Measurements from ENCODE around the gene MYO5B. TPM values are rescaled to one million over a fixed set of nuclear protein-coding genes. Genes with fewer than 3 reads are reported as not detected.

Gene MYO5B
- total RNA-seq, 2 experiments from 2014 or later, result 0.78 TPM; not detected in 1

DNA sequence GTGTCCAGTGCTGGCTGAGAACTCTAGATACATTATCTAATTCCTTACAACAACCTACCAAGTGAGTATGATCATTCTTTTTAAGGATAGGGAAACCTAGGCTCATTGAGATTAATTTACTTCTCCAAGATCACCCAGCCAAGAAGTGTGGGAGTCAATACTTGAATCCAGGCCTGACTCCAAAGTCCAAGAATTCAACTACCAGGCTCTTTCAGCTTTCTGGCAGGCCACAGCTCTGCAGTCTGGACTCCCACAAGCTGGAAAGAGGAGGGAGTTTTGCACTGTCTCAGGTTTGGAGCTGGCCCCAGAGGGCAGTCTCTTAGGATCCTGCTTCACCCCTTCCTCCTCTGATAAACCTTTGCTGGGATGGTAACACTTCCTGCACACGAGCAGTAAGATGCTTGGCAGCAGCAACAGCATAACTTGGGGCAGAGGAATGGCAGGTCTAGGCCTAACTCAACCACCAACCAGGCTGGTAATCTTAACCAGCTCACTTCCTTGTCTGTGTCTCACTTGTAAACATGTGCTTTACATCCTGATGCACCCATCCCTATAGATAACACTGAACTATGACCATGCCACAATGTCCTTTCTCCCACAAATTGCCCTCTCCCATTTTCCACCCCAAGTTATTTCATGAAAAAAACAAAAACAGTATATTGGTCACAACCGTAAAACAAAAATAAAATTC, 270.5 kb downstream of the MYO5B start:
- no peaks in the 10 kb centered on the region for H3K9me3 Mint-ChIP-seq
- H3K4me3 Mint-ChIP-seq, result no peak overlapping the region
- H3K27ac Mint-ChIP-seq, result no peak overlapping the region
- H3K4me1 Mint-ChIP-seq, result no peaks in the 10 kb centered on the region
- H3K27me3 Mint-ChIP-seq, result peaks cover 20% of the 10 kb centered on the region
- H3K36me3 Mint-ChIP-seq, result no peaks in the 10 kb centered on the region
- DNase-seq, result no peak

DNA sequence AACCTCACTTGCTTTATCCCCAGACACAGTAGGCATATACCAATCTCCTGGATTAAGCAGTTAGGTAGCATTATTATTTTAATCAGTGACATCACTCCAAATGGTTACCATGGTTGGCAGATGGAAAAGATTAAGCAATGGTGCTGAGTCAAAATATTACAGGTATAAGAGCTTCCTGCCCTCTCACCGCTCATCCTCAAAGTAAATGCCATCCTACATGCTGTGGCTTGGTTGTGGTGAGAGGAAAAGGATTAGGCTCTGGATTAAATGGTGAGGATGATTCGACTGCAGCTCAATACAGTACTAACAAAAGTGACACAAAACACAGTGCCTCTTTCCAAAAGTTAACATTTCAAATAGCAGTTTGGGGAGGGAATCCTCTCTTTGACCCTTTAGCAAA, 272.7 kb downstream of the MYO5B start:
- Mint-ChIP-seq H3K36me3 (no peaks in the 10 kb centered on the region), H3K27ac (no peak overlapping the region), H3K4me1 (no peaks in the 10 kb centered on the region), H3K9me3 (no peaks in the 10 kb centered on the region), H3K4me3 (no peak overlapping the region), H3K27me3 (peaks cover 38% of the 10 kb centered on the region)
- DNase-seq, result no peak

DNA sequence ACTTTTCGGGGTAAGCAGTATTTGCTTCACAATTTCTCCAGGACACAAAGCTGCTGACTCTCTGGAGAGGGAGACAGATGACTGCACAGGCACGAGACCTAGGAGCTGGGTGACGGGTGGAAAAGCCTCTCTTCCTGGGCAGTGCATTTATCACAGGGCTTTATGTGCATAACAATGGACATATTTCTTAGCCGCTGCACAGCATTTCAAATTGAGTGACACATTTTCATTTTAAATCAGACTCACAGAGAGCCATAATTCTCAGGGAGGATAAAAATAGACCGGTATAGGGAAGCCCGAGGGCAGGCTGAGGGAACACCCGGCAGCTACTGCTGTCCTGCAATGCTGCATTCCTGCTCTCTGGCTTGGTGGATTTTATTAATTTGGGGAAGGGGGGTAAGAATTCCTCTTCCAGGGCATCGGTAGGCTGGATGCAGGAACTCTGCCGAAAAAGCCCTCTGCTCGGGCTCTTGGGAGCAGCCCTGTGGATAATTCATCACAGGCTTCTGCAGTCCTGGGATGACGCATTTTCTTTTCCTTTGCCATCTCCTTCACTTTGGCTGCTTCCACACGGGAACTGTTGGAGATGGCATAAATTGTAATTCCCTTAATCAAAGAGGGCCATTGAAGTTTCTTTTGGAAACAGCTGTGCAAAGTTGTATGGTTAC, 273.5 kb downstream of the MYO5B start:
- H3K36me3 Mint-ChIP-seq, result no peaks in the 10 kb centered on the region
- H3K27ac Mint-ChIP-seq, result no peak overlapping the region
- no peak for DNase-seq
- H3K4me1 Mint-ChIP-seq, result no peaks in the 10 kb centered on the region
- H3K9me3 Mint-ChIP-seq, result no peaks in the 10 kb centered on the region
- peaks cover 38% of the 10 kb centered on the region for H3K27me3 Mint-ChIP-seq
- H3K4me3 Mint-ChIP-seq, result no peak overlapping the region

DNA sequence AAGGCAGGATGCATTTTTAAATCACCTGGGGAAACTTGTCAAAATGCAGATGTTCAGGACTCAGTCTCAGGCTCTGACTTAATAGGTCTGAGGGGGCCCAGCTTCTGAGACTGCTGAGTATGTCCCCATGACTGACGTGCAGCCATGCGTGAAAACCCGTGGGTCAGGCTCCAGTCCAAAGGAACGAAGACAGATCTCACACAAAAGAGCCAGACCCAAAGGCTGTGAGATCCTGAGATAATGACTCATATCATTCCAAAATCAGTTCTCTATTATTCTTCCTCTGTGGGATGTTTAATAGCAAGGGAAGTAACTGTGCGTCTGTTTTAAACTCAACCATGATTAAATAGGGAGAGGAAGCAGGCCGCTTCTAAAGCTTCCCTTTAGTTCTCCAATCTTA, 274.2 kb downstream of the MYO5B start:
- DNase-seq, result no peak
- H3K4me3 Mint-ChIP-seq, result no peak overlapping the region
- H3K27ac Mint-ChIP-seq, result no peak overlapping the region
- H3K9me3 Mint-ChIP-seq, result no peaks in the 10 kb centered on the region
- no peaks in the 10 kb centered on the region for H3K4me1 Mint-ChIP-seq
- H3K36me3 Mint-ChIP-seq, result no peaks in the 10 kb centered on the region
- peaks cover 38% of the 10 kb centered on the region for H3K27me3 Mint-ChIP-seq

DNA sequence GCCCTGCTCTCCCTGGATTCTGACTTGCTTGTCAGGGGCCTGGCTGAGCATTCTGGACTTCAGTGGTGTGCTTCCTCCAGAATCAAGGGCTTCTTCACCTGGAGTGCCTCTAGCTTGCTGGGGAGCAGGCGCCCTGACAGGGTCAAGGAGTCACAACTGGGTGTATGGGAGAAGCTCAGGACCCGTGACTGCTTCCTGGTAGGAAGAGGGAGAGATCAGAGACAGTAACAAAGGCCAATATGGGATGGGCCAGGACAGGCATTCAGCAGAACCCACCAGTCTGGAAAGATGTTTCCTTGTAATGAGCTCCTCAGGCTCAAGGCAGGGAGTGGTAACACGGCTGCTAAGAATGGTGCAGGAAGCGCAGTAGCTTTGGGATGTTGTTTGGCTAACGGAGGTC, 277.2 kb downstream of the MYO5B start:
- no peaks in the 10 kb centered on the region for H3K36me3 Mint-ChIP-seq
- no peaks in the 10 kb centered on the region for H3K4me1 Mint-ChIP-seq
- H3K4me3 Mint-ChIP-seq, result no peak overlapping the region
- peaks cover 38% of the 10 kb centered on the region for H3K27me3 Mint-ChIP-seq
- no peaks in the 10 kb centered on the region for H3K9me3 Mint-ChIP-seq
- DNase-seq, result no peak
- no peak overlapping the region for H3K27ac Mint-ChIP-seq

DNA sequence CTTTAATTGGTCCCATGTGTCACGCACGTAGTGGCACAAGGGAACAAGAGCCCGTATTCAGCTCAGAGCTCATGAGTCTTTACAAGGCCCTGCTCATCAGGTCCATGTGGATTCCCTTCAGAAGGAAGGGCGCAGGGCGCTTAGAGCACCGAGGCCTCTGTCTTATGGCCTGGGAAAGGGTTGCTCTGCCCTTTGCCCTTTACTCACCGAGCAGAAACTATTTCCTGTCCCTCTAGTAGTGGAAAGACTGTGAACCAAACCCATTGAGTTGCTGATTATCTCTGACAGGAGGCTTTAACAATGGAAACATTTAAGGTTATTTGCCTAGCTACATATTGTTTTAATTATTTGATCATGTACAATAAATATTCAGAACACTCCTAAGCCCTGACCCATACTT, 279.6 kb downstream of the MYO5B start:
- H3K36me3 Mint-ChIP-seq, result no peaks in the 10 kb centered on the region
- no peak overlapping the region for H3K4me3 Mint-ChIP-seq
- H3K27ac Mint-ChIP-seq, result no peak overlapping the region
- no peaks in the 10 kb centered on the region for H3K4me1 Mint-ChIP-seq
- no peak for DNase-seq
- peaks cover 6% of the 10 kb centered on the region for H3K9me3 Mint-ChIP-seq
- H3K27me3 Mint-ChIP-seq, result peaks cover 25% of the 10 kb centered on the region

DNA sequence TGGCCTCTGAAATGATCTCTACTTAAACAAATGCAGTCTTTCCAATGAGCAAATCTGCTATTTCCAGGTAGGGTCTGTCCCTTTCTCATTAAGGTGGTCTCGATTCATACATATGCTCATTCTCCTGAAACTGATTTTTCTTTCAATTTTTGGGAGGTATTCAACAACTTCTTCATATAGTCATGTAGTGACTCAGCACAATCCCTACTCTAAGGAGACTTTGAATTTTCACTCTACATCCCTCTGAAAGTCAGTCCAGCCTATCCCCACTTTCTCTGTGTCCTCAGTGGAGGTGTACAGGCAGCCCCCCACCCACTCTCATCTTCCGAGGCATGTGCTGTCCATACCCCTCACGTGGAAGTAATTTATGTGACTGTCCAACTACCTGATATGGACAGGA, 281.7 kb downstream of the MYO5B start:
- no peaks in the 10 kb centered on the region for H3K36me3 Mint-ChIP-seq
- no peak for DNase-seq

DNA sequence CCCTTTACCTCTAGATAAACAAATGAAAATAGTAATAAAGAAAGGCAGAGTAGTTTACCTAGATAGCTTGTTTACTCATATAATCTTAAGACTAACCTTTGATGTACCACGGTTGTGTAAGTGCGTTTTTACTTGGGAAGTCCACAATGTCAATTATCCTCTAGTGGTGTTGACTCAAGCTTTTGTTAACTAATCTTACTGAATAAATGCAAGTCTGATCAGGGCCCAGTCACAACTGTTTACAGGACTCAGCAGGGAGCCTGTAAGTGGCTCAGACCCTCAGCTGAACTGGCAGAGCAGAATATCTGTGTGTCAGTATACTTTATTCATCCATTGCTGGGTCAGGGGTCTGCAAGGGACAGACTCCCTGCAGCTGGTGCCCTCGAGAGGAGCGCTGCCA, 283.5 kb downstream of the MYO5B start:
- H3K27ac Mint-ChIP-seq, result no peak overlapping the region
- no peaks in the 10 kb centered on the region for H3K27me3 Mint-ChIP-seq
- H3K4me1 Mint-ChIP-seq, result no peaks in the 10 kb centered on the region
- H3K4me3 Mint-ChIP-seq, result no peak overlapping the region
- DNase-seq, result no peak
- H3K36me3 Mint-ChIP-seq, result no peaks in the 10 kb centered on the region
- peaks cover 6% of the 10 kb centered on the region for H3K9me3 Mint-ChIP-seq

More for the DNA sequence above, 281.7 kb downstream of the MYO5B start:
- H3K27ac Mint-ChIP-seq, result no peak overlapping the region
- no peaks in the 10 kb centered on the region for H3K4me1 Mint-ChIP-seq
- peaks cover 7% of the 10 kb centered on the region for H3K27me3 Mint-ChIP-seq
- peaks cover 6% of the 10 kb centered on the region for H3K9me3 Mint-ChIP-seq
- H3K4me3 Mint-ChIP-seq, result no peak overlapping the region

DNA sequence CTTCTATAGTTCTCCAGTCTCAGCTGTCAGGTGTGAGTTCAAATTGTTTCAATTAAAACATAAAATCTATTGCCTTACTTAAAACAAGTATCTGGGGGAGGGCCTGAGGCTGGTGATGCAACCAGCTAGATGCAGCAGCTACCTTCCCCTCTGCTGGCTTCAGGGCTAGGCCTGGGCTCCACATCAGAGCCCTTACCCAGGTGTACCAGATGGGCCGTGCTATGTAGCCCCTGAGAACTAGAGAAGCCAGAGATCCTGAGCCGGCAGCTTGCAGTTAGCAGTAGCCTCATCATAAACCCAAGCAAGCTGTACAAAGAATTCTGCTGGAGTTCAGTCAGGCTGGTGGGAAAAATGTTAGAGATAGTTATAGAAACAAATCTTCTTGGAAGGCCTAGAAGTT, 284.0 kb downstream of the MYO5B start:
- DNase-seq, result no peak
- H3K36me3 Mint-ChIP-seq, result no peaks in the 10 kb centered on the region
- H3K4me1 Mint-ChIP-seq, result no peaks in the 10 kb centered on the region
- H3K9me3 Mint-ChIP-seq, result peaks cover 6% of the 10 kb centered on the region
- H3K27me3 Mint-ChIP-seq, result no peaks in the 10 kb centered on the region
- H3K4me3 Mint-ChIP-seq, result no peak overlapping the region
- H3K27ac Mint-ChIP-seq, result no peak overlapping the region

DNA sequence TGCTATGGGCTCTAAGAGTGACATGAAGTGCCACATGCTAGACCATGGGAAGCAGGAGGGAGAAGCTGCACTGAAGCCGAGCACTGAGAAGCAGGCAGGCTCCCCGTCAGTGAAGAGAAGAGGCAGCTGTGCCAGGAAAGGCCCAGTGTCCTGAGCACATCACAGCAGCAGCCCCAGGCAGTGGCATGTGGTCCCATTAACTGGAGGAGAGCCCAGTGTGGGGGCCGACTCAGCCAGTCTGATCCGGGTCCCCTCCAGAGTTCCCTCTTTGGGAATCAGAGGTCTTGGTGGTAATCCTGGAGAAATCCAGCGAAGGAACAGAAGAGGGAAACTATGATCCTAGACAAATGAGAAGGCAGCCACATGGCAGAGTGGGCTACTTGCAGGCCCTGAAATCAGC, 284.9 kb downstream of the MYO5B start:
- Mint-ChIP-seq H3K27me3 (no peaks in the 10 kb centered on the region), H3K27ac (no peak overlapping the region), H3K4me3 (no peak overlapping the region), H3K4me1 (no peaks in the 10 kb centered on the region), H3K9me3 (peaks cover 6% of the 10 kb centered on the region), H3K36me3 (no peaks in the 10 kb centered on the region)
- no peak for DNase-seq

DNA sequence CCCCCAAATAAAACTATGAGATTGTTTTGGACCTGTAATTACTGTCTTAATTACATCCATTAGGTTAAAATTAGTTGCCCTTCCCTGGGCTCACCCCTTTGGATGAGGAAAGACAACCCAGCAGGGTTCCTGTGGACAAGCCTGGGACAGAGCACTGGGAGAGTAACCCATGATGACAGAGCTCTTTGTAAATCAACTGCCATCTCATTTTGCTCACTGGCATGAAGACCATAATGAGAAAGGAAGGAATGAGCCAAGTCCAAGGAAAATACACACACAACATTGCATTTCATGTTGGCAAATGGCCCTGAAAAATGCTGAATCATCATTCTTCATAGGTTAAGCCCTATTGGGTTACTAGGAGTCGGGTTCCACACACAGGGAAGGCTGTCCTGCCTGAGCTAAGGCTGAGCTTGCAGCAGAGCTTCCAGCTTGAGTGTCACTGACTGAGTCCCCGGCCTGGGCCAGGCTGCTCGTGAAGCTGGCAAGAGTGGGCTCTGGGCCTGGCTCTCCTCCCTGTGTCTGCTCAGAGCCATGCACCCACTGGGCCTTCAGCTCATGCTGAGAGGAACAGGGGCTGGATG, 287.5 kb downstream of the MYO5B start:
- peaks cover 4% of the 10 kb centered on the region for H3K9me3 Mint-ChIP-seq
- no peak for DNase-seq
- H3K36me3 Mint-ChIP-seq, result no peaks in the 10 kb centered on the region
- H3K4me1 Mint-ChIP-seq, result no peaks in the 10 kb centered on the region
- H3K4me3 Mint-ChIP-seq, result no peak overlapping the region
- H3K27me3 Mint-ChIP-seq, result no peaks in the 10 kb centered on the region
- H3K27ac Mint-ChIP-seq, result no peak overlapping the region

DNA sequence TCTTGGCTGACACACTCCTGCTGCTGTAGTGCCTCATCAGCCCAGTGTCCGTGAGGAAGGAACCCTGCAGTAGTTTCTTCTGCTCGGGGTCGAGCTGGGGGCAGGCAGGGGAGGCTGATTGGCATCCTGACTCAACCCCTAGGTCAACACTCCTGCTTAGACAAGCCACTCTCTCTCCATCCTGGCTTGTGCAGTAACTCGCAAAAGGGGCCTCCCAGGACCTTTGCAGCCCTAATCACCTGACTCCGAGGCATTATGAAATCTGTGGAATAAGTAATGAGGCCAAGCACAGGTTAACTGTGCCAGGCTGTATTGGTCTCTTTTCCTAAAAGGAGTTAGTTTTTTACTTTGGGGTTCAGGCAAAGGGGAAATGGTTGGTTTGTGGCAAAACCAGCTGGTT, 289.2 kb downstream of the MYO5B start:
- DNase-seq, result no peak
- H3K36me3 Mint-ChIP-seq, result no peaks in the 10 kb centered on the region
- no peaks in the 10 kb centered on the region for H3K4me1 Mint-ChIP-seq
- H3K27ac Mint-ChIP-seq, result no peak overlapping the region
- H3K9me3 Mint-ChIP-seq, result no peaks in the 10 kb centered on the region
- no peaks in the 10 kb centered on the region for H3K27me3 Mint-ChIP-seq
- H3K4me3 Mint-ChIP-seq, result no peak overlapping the region

DNA sequence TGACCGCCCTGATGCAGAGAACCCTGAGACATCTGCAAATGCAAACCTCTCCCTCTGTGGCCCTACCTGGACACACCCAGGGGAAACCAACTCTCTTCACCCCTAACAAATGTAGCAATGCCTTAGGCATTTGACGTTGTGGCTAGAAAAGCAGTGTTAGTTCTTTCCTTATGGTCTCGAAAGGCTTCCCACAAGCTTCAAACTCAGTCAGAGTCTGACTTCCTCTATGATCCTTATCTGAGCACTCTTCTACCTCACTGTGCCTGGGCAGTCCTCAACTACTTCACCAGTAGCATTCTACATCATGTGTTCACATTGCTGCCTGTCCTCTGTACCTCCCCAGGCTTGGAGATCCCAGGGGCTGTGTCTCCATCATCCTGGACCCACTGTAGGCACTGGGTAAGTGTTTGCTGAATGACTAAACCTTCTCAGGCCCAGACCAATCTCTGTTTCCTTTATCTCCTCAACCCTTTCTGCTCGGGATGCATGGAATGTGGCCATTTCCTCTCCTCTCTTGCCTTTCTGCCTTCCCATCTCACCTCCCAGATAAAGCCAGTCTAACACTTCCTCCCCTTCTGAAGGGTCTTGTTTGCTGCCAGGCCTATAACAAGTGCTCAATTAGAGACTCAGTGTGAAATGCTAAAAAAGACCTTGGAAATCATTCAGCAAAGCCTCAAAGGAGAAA, 289.9 kb downstream of the MYO5B start:
- DNase-seq, result no peak
- no peaks in the 10 kb centered on the region for H3K4me1 Mint-ChIP-seq
- no peaks in the 10 kb centered on the region for H3K36me3 Mint-ChIP-seq
- H3K4me3 Mint-ChIP-seq, result no peak overlapping the region
- no peaks in the 10 kb centered on the region for H3K27me3 Mint-ChIP-seq
- no peaks in the 10 kb centered on the region for H3K9me3 Mint-ChIP-seq
- no peak overlapping the region for H3K27ac Mint-ChIP-seq

DNA sequence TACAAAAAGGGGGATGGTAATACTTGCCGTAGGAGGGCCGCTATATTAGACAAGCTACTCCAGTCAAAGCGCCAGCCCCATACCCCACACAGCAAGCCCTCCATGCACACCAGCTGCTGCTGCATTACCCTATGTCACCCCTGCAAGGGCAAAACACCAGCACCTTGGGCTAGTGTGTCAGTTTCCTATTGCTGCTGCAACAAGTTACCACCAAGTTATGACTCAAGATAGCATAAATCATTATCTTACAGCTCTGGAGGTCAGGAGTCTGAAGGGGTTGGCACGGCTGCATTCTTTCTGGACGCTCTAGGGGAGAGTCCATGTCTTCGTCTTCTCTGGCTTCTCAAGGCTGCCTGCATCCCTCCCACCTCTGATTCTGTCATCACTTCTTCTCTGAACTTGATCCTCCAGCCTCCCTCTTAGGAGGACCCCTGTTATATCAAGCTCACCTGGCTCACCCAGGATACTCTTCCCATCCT, 293.0 kb downstream of the MYO5B start:
- Mint-ChIP-seq H3K9me3 (no peaks in the 10 kb centered on the region), H3K4me3 (no peak overlapping the region), H3K27ac (no peak overlapping the region), H3K27me3 (no peaks in the 10 kb centered on the region), H3K36me3 (no peaks in the 10 kb centered on the region), H3K4me1 (no peaks in the 10 kb centered on the region)
- DNase-seq, result no peak

DNA sequence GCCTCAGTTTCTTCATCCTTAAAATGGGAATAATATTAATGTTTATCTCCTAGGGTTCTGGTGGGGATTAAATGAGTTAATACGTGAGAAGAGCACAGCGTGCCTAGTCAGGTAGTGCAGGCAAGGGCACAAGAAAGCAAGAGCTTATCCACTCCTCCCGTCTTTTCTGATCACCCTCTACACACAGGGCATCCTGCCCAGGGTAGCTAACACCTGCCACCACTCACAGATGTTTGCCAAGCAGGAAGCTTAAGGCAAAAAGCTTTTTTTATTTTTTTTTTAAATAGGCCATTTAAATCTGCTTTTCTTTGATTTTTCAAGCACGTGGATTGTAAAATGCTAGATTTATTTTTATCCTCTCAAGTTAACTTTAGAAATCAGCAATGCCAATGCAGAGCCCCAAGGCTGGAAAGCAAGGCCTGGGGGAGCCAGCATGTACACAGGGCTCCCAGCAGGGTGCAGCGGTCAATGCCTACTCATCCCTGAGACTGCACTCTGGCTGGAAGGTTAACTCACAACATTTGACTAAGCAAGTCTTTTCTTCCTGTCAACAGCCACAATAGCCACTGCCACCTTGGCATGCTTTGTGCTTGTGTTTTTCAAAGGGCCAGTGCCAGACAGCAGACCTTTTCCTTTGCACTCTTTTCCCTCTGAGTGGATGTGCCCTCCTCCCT, 295.2 kb downstream of the MYO5B start:
- H3K36me3 Mint-ChIP-seq, result no peaks in the 10 kb centered on the region
- H3K27ac Mint-ChIP-seq, result no peak overlapping the region
- H3K4me1 Mint-ChIP-seq, result no peaks in the 10 kb centered on the region
- H3K27me3 Mint-ChIP-seq, result peaks cover 3% of the 10 kb centered on the region
- H3K4me3 Mint-ChIP-seq, result no peak overlapping the region
- no peak for DNase-seq
- no peaks in the 10 kb centered on the region for H3K9me3 Mint-ChIP-seq

All from activated naive CD8-positive, alpha-beta T cell treated with anti-CD3 and anti-CD28 coated beads for 36 hours (primary cell).